GM18508 (cell line): ENCODE measurements around the gene MIER3.

Experiments used
- ATAC-seq: cut with Tn5 transposase; IDR thresholded peaks from one replicate; pipeline ENCODE4 v1.9.1; 2021; ENCODE audit warnings: moderate number of reproducible peaks; ENCODE audit not compliant: insufficient read depth, unreplicated experiment

The MIER3 gene

GRCh38 chr5:56900858-56901578, 50.9 kb downstream of the MIER3 start:
- no peak for ATAC-seq

- ATAC-seq: no peak
These were observed 51.5 kb downstream of the MIER3 start for GRCh38 chr5:56900395-56900794.

GRCh38 chr5:56898213-56898612, 53.7 kb downstream of the MIER3 start:
- ATAC-seq: no peak

GRCh38 chr5:56896763-56897162, 55.2 kb downstream of the MIER3 start:
- ATAC-seq: no peak

- no peak for ATAC-seq
These were observed 58.5 kb downstream of the MIER3 start for GRCh38 chr5:56893251-56893951.

GRCh38 chr5:56881571-56881970, 70.4 kb downstream of the MIER3 start:
- no peak for ATAC-seq

- ATAC-seq: no peak
These were observed 75.6 kb downstream of the MIER3 start for GRCh38 chr5:56876327-56876726.

GRCh38 chr5:56873056-56873455, 78.9 kb downstream of the MIER3 start:
- no peak for ATAC-seq

- ATAC-seq: no peak
These were observed 80.1 kb downstream of the MIER3 start for GRCh38 chr5:56871777-56872176.
